AML-193 (cell line): ENCODE data around the gene DDX39A.
"Not testable (repeated sequence)": the region's sequence is repeated elsewhere in the genome, so short reads cannot be mapped to it uniquely, and the experiment has no call there.

ENCODE experiments used
- DNase-seq, 2 experiments: peaks; one replicate each; lab custom pipeline; 2025; lab: John Stamatoyannopoulos, UW

DDX39A gene

GRCh38 chr19:14419106-14419813 lies at the start of gene DDX39A:
DDX39A (minus strand) TSS chr19:14419341; CDS start chr19:14413220, 6,121 bp downstream.
- DNase-seq, result peak; percentile 98 to 99

- peak in 1 of 2 experiments; percentile 4 for DNase-seq
These were observed 48.7 kb upstream of the DDX39A start for GRCh38 chr19:14467816-14468215.

- DNase-seq, result no peak
These were observed 48.2 kb upstream of the DDX39A start for GRCh38 chr19:14467391-14467790.

GRCh38 chr19:14463747-14464146 lies 44.6 kb upstream of the DDX39A start:
- DNase-seq, result no peak

- DNase-seq, result peak; percentile 27 to 34
These were observed 43.3 kb upstream of the DDX39A start for GRCh38 chr19:14462401-14462800.

GRCh38 chr19:14460935-14461334 lies 41.8 kb upstream of the DDX39A start:
- DNase-seq, result no peak

GRCh38 chr19:14459703-14460102 lies 40.6 kb upstream of the DDX39A start:
- no peak for DNase-seq

- DNase-seq, result not testable (repeated sequence)
These were observed 33.2 kb upstream of the DDX39A start for GRCh38 chr19:14452303-14452702.

- DNase-seq, result no peak
These were observed 31.7 kb upstream of the DDX39A start for GRCh38 chr19:14450876-14451275.

GRCh38 chr19:14450168-14450874 lies 31.2 kb upstream of the DDX39A start:
- DNase-seq, result no peak

GRCh38 chr19:14449321-14449720 lies 30.2 kb upstream of the DDX39A start:
- DNase-seq, result no peak

GRCh38 chr19:14446336-14447036 lies 27.3 kb upstream of the DDX39A start:
- DNase-seq, result no peak

- DNase-seq, result no peak
These were observed 24.6 kb upstream of the DDX39A start for GRCh38 chr19:14443632-14444216.

GRCh38 chr19:14442891-14443631 lies 23.9 kb upstream of the DDX39A start:
- DNase-seq, result no peak

- DNase-seq, result no peak
These were observed 22.1 kb upstream of the DDX39A start for GRCh38 chr19:14441041-14441938.

GRCh38 chr19:14440049-14440448 lies 20.9 kb upstream of the DDX39A start:
- peak; percentile 83 to 84 for DNase-seq

- no peak for DNase-seq
These were observed 19.9 kb upstream of the DDX39A start for GRCh38 chr19:14439014-14439413.

GRCh38 chr19:14437578-14438140 lies 18.5 kb upstream of the DDX39A start:
- no peak for DNase-seq

- no peak for DNase-seq
These were observed 16.3 kb upstream of the DDX39A start for GRCh38 chr19:14435320-14436050.
